Activated CD4-positive, alpha-beta T cell treated with anti-CD3 and anti-CD28 coated beads, Interleukin-2, Interleukin-6, amounts not matched to agents 100 ng/mL and 50 ng/mL, durations not matched to agents 16 hours and 8 hours (primary cell): ENCODE measurements around the gene IL17D.
A peak's percentile ranks its signal among the peaks of the same experiment; 100 is the strongest.
"Not testable (repeated sequence)": the region's sequence is repeated elsewhere in the genome, so short reads cannot be mapped to it uniquely, and the experiment has no call there.

Source experiments
- DNase-seq: peaks from one replicate; pipeline ENCODE4 v3.0.0-alpha.2; 2020

The IL17D gene

DNA sequence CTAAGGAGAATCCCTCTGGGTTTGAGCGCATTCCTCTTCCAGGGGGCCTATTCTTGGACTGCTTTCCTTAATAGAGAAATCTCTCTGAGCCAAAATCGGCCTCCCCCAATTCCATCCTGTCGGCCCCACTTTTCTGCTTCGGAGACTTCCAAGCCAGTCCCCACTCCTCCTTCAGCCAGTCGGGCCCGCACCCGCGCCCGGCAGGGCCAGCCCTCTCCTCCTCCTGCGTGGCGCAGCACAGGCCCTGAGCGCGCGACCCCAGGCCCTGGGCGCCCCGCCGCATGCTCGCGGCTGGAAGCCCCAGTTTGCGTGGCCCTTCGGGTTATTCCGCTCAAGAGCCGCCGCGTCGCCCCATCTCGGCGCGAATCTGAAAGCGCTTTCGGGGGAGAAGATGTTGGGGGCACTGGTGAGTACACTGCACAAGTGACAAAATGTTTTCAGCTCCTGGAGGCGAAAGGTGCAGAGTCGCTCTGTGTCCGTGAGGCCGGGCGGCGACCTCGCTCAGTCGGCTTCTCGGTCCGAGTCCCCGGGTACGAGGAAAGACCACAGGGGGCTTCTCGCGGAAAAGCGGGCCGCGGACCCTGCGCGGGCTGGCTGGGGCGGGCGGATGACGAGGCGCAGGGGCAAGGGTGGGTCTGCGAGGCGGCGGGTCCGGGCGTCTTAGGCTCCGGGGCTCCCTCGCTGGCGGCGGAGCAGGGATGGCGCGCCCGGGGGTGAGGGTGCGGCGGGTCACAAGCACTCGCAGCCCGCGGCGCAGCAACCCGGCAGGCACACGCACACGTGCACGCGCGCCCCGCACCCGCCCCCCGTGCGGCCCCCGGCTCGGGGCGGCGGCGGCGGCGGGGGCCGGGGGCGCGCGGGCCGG lies at the start of gene IL17D:
IL17D (plus strand) TSS at position 785 of the 865 bp plus-strand sequence. CDS start 303 bp downstream, outside the sequence.
- DNase-seq: peak; percentile 32

DNA sequence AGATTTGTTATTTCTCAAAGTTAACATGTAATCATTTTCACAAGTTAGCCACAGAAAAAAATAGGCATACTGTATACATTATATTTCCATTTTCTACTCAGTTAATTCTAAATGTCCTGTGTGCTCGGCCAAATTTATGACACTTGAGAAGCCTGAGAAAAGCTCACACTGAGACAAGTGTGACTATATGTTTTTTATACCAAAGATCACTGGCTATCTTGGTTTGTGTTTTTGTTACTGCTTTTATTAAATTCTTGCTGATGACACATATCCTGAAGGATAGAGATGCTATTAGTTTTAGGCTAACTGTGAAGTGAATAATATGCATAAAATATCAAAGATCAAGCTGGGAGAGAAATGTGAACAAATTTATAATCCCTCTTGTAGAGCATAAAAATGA lies 49.3 kb upstream of the IL17D start:
- no peak for DNase-seq

GRCh38 chr13:20658451-20659040 lies 45.0 kb upstream of the IL17D start:
- no peak for DNase-seq

DNA sequence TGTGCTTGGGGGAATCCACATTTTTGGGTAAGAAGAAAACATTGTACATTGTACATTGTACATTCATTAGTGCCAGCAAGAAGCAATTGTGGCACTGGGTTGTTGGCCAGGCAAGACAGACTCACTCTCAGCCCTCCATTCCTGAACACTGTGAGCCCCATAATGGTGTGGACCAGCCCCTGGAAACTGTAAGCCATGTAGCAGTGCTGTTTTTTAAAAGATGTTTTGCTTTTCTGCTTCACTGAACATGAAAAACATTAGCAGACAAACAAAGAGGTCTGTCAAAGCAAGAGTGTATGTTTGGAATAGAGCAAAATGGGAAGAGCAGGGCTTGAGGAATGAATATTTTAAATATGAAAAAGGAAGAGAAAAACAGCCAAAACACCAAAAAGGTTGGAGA lies 39.1 kb upstream of the IL17D start:
- no peak for DNase-seq

DNA sequence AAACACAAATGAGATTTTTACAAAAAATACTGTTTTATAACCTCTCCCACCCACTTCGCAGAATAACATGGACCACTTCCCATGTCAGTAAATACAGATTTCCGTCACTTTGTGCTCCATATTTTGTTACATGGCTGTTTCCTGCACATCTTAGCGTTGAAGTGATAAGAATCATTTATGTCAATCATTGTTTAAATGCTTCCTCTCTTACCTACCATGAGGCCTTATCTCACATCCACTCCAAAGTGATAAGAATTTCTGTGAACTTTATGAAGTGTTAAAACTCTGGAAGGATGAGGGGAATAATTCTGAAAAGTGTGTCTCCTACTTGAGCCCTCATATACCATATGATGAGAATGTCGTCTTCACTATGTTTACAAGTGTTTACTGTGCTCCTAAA lies 36.6 kb upstream of the IL17D start:
- no peak for DNase-seq

DNA sequence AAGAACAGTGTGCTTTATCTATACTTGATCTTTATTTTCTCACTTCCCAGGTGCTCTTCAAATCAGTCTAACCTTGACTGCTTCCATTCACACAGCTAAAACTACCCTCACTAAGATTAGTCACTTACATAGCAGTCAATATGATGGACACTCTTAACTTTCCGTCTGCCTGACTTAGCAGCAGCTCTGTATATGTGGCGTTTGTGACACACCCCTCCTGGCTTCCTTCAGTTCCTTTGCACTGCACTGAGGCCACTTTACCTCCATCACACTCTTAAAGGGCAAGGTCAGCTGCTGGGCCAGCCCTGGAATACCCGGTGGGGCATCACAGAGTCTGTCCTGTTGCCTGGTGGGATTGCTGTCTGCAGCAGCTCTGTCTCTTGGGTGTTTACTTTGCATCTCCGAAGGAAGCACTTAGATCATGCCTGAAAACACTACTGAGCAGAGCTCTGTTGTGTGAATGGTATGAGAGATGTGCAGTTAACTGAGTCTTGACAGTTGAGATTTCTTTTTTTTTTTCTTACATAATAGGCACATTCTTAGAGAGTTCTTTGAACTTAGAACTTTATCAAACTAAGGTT lies 35.6 kb upstream of the IL17D start:
- no peak for DNase-seq

DNA sequence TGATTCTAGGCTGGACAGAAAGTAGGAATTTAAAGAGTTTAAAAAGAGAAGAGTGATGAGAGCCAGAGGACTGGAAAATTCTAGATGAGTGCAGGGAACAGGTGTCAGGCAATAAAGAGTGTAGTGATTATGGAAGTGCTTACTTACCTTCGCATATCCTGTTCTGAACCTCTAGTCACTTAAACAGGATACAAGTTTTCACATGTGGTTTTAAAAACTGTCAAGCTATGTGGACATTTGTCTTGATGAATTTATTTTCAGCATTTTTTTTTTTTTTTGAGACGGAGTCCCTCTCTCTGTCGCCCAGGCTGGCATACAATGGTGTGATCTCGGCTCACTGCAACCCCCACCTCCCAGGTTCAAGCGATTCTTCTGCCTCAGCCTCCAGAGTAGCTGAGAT lies 34.3 kb upstream of the IL17D start:
- peak; percentile 2 for DNase-seq

- DNase-seq: no peak
These were observed 31.7 kb upstream of the IL17D start for GRCh38 chr13:20671789-20672188.

DNA sequence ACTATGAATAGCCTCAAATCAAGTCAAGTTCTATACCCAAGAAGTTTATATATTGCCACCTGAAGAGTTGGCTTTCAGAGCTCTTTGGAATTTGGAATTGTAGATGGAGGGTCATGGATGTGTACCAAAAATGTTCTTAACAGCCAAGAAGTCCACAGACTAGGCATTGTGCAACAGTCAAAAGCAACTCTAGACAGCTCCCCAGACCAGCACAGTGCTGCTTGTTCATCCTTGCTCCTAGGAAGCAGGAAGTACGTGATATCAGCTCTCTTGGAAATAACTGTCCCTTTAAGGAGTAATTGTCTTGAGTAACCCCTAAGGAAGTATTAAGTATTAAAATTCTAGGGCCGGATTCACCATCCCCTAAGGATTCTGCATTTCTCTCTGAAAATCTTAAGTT lies 30.7 kb upstream of the IL17D start:
- no peak for DNase-seq

- no peak for DNase-seq
These were observed 29.8 kb upstream of the IL17D start for GRCh38 chr13:20673715-20674114.

DNA sequence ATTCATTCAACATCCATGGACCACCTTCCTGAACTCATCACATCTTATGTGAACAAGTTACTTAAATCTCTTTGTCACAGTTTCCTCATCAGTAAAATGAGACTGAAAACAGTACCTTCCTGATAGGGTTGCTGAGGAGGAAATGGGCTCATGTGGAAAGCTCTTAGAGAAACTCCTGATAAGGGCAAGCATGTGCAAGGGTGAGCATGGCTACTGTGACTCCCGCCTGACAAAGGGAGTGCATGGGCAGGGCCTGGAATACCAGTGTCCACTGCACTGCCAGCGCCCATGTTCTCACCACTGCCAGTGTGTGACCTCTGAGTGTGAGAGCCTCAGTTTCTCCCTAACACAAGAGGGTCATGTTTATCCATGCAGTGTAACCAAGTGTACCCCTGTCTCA lies 27.3 kb upstream of the IL17D start:
- DNase-seq: no peak

DNA sequence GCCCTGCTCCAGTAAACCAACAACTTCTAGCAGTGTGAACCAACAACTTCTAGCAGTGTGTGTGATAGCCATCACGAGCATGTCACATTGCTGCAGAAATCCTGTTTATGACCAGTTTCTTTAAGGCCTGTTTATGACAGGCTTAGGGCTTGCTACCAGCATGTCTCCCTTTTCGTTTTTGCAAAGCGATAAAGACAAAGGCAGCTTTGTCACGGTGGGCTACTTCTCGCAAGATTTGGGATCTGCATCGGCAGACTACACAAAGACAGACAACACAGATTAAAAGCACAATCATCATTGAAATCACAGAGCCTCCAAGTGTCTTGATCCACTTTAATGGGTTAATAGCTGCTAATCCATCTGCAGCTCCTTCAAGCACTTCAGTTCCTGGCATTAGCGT lies 24.9 kb upstream of the IL17D start:
- DNase-seq: not testable (repeated sequence)

DNA sequence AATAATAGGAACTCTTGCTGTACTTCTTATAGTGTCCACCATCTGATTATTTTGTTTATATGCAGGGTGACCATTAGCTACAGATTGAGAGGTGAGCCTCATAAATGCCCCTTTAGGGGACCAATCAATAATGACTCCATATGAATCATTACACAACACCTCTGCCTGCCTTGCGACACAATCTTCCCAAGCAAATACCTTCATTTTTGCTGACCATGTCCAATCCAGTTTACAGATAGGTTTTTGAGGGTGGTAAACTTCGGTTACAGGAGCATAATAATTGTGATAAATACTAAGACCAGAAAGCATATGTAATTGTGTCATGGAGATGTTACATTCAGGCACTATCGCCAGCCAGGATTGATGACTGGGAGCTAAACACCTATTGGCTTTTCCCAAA lies 23.6 kb upstream of the IL17D start:
- DNase-seq: no peak

DNA sequence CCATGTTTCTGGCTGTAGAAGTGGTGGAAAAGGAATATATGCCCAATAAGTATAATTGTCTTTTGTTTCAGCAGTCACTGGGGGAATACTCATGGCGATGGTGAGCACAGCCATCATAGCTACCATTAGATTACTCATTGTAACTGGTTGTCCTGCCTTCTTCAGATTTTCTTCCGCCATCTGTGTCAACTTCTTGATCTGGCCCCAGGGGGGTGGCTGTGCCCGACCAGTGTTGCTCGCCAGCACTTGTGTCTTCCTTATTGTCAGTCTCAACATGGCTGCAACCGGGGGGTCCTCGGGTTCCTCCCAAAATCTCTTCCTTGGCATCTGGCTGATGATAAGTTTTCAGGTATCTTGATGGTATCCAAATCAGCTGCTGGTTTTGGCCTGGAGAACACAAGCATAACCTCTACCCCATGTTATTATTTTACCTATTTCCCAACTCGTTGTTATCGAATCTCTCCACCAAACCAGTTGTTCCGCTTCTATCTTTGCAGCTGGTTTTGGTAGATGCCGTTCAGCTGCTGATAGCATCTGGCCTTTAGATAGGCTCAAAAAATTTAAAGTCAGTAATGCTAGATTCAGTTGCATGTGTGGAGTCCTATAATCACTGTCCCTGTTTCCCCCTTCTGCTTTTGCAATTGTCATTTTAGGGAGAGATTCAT lies 23.0 kb upstream of the IL17D start:
- no peak for DNase-seq

DNA sequence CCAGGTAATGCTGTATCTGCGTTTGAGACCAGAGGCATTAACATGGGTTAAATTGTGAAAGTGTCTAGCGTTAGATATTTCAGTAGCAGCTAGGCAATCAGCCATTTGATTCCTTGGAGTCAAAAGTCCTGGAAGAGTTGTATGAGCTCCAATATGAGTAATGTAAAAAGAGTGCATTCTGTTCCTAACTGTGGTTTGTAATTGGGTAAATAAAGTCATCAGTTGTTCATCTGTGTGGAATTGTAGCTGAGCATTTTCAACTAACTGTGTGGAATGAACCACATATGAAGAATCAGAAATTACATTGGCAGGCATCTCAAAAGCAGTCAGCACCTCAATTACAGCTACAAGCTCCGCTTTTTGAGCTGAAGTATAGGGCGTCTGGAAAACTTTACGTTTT lies 22.0 kb upstream of the IL17D start:
- DNase-seq: not testable (repeated sequence)

GRCh38 chr13:20682061-20682460 lies 21.4 kb upstream of the IL17D start:
- DNase-seq: no peak

DNA sequence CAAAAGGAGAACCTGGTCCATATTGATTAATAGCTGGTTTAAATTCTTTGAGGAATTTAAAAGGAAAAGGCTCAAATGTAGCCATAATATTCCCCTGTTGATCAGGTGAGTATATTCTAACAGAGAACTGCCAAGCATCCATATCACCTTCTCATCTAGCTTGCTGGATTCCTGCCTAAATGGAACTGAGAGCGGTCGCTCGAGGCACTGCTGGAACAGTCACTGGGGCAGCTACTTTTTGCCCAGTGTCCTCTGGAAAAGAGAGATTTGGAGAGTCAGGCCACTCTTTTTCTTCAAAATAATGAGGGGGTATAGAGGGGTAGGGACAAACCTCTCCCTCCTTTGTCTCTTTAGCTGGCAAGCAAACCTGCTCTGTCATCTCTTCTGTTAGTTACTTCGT lies 19.5 kb upstream of the IL17D start:
- DNase-seq: no peak

GRCh38 chr13:20684546-20684945 lies 19.0 kb upstream of the IL17D start:
- DNase-seq: no peak

DNA sequence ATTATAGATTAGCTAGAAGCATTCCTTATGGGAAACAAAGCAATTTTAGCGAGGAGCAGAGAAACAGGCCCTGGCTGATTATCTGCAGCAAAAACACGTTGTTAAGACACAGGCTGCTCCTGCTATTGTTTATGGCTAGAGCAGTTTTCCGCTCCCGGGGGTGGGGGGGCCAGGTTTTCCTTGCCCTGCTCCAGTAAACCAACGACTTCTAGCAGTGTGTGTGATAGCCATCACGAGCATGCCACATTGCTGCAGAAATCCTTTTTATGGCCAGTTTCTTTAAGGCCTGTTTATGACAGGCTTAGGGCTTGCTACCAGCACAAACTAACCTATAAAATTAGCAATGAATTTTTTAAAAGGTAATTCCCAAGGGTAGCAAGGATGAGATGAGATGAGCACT lies 18.4 kb upstream of the IL17D start:
- DNase-seq: no peak

- DNase-seq: no peak
These were observed 17.3 kb upstream of the IL17D start for GRCh38 chr13:20686167-20686566.

GRCh38 chr13:20686863-20687579 lies 16.5 kb upstream of the IL17D start:
- no peak for DNase-seq

DNA sequence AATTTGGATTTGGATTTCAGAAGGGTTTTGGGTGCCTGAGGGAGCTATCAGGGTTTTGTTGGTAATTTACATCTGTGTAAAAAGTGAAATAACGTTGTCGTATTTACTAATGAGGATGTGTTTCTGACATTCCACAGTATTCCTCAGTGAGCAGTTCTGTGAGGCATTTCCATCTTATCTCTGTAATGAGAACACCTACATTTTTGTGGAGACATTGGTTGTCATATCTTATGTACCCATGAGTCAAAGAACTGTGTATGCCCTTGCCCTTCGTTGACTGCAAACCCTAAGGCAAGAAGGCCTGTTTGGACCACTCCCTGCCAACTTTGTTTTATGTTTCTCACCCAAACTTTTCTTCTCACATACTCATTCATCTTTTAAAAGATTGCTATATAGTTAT lies 14.2 kb upstream of the IL17D start:
- no peak for DNase-seq

- DNase-seq: no peak
These were observed 11.9 kb upstream of the IL17D start for GRCh38 chr13:20691616-20692015.
